ENCODE measurements around the gene ELMO2. TPM values are rescaled to one million over a fixed set of nuclear protein-coding genes. Genes with fewer than 3 reads are reported as not detected.

The ELMO2 gene
- total RNA-seq, 1 donor from 2014 or later: 60.3 TPM

GRCh38 chr20:46396052-46396740 lies 10.2 kb downstream of the ELMO2 start:
- H3K27me3 Mint-ChIP-seq (ENCODE audit: unreplicated experiment): peaks cover 3% of the 10 kb centered on the region
- H3K36me3 Mint-ChIP-seq (ENCODE audit: unreplicated experiment): peaks cover 9% of the 10 kb centered on the region
- no peaks in the 10 kb centered on the region for H3K9me3 Mint-ChIP-seq (ENCODE audit: unreplicated experiment)
- no peak overlapping the region for H3K27ac Mint-ChIP-seq (ENCODE audit: unreplicated experiment)
- no peak overlapping the region for H3K4me3 Mint-ChIP-seq (ENCODE audit: unreplicated experiment)
- TF ChIP-seq CTCF (IDR thresholded peaks at IDR 0.05; ENCODE audit: partially characterized antibody, unreplicated experiment): no peak
- peaks cover 12% of the 10 kb centered on the region for H3K4me1 Mint-ChIP-seq (ENCODE audit: low read depth, unreplicated experiment)
- no peak for DNase-seq

- no peak for TF ChIP-seq CTCF (IDR thresholded peaks at IDR 0.05; ENCODE audit: partially characterized antibody, unreplicated experiment)
- Mint-ChIP-seq H3K27me3 (ENCODE audit: unreplicated experiment) (peaks cover 5% of the 10 kb centered on the region), H3K36me3 (ENCODE audit: unreplicated experiment) (peaks cover 9% of the 10 kb centered on the region), H3K4me1 (ENCODE audit: low read depth, unreplicated experiment) (peaks cover 6% of the 10 kb centered on the region), H3K4me3 (ENCODE audit: unreplicated experiment) (no peak overlapping the region), H3K27ac (ENCODE audit: unreplicated experiment) (no peak overlapping the region), H3K9me3 (ENCODE audit: unreplicated experiment) (no peaks in the 10 kb centered on the region)
- no peak for DNase-seq
Measured at GRCh38 chr20:46394872-46395760, 11.3 kb downstream of the ELMO2 start.

- DNase-seq: no peak
- peaks cover 9% of the 10 kb centered on the region for H3K36me3 Mint-ChIP-seq (ENCODE audit: unreplicated experiment)
- TF ChIP-seq CTCF (IDR thresholded peaks at IDR 0.05; ENCODE audit: partially characterized antibody, unreplicated experiment): no peak
- H3K4me1 Mint-ChIP-seq (ENCODE audit: low read depth, unreplicated experiment): peaks cover 8% of the 10 kb centered on the region
- peaks cover 5% of the 10 kb centered on the region for H3K27me3 Mint-ChIP-seq (ENCODE audit: unreplicated experiment)
- no peak overlapping the region for H3K4me3 Mint-ChIP-seq (ENCODE audit: unreplicated experiment)
- H3K9me3 Mint-ChIP-seq (ENCODE audit: unreplicated experiment): no peaks in the 10 kb centered on the region
- no peak overlapping the region for H3K27ac Mint-ChIP-seq (ENCODE audit: unreplicated experiment)
Measured at GRCh38 chr20:46393967-46394366, 12.4 kb downstream of the ELMO2 start.

GRCh38 chr20:46388937-46389336 lies 17.5 kb downstream of the ELMO2 start:
- H3K27me3 Mint-ChIP-seq (ENCODE audit: unreplicated experiment): peaks cover 5% of the 10 kb centered on the region
- no peak overlapping the region for H3K4me3 Mint-ChIP-seq (ENCODE audit: unreplicated experiment)
- DNase-seq: no peak
- peaks cover 4% of the 10 kb centered on the region for H3K9me3 Mint-ChIP-seq (ENCODE audit: unreplicated experiment)
- H3K27ac Mint-ChIP-seq (ENCODE audit: unreplicated experiment): no peak overlapping the region
- peaks cover 14% of the 10 kb centered on the region for H3K4me1 Mint-ChIP-seq (ENCODE audit: low read depth, unreplicated experiment)
- peaks cover 15% of the 10 kb centered on the region for H3K36me3 Mint-ChIP-seq (ENCODE audit: unreplicated experiment)
- no peak for TF ChIP-seq CTCF (IDR thresholded peaks at IDR 0.05; ENCODE audit: partially characterized antibody, unreplicated experiment)

Measured in glutamatergic neuron (in vitro differentiated cells).